Measurements from ENCODE around the gene CHRNA9.

CHRNA9 gene

DNA sequence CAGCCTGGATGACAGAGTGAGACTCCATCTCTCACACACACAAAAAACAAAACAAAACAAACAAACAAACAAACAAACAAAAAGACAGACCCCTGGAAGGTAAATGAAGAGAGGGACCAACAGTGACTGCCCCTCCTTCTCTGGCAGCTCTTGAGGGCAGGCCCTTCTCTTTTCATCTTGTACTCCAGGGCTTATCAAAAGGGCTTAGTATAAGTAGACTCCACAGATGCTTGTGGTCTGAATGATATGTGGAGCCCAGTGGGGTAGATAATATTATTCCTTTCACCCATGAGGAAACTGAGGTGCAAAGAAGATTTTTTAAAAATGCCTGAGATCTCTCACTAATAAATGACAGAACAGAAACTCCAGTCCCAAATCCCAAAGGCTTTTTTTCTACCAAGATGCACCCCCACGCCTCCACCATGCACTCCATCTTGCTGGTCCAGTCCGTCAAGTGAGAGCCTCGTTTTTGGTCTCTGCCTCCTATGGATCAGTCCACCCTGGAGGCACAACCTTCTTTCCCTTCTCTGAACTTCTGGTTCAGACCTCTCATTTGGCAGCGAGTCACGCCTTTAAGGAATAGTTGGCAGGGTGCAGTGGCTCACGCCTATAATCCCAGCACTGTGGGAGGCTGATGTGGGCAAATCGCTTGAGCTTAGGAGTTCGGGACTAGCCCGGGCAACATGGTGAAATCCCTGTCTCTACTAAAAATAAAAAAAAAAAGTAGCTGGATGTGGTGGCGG, 17.0 kb upstream of the CHRNA9 start:
- TF ChIP-seq, protein P1, sequence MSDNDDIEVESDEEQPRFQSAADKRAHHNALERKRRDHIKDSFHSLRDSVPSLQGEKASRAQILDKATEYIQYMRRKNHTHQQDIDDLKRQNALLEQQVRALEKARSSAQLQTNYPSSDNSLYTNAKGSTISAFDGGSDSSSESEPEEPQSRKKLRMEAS (IDR thresholded peaks at IDR 0.05): no peak
- no peak for TF ChIP-seq ZBTB7A (IDR thresholded peaks at IDR 0.05; ENCODE audit: low read depth)
- no peak for TF ChIP-seq FOXM1 (IDR thresholded peaks at IDR 0.05; ENCODE audit: borderline replicate concordance, low read depth)
- no peak for TF ChIP-seq EGR1 (IDR thresholded peaks at IDR 0.05)
- TF ChIP-seq TEAD4 (IDR thresholded peaks at IDR 0.05): no peak
- no peak for TF ChIP-seq CREB1 (IDR thresholded peaks at IDR 0.05; ENCODE audit: low read depth)
- TF ChIP-seq, protein P2, sequence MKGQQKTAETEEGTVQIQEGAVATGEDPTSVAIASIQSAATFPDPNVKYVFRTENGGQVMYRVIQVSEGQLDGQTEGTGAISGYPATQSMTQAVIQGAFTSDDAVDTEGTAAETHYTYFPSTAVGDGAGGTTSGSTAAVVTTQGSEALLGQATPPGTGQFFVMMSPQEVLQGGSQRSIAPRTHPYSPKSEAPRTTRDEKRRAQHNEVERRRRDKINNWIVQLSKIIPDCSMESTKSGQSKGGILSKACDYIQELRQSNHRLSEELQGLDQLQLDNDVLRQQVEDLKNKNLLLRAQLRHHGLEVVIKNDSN (IDR thresholded peaks at IDR 0.05): no peak

DNA sequence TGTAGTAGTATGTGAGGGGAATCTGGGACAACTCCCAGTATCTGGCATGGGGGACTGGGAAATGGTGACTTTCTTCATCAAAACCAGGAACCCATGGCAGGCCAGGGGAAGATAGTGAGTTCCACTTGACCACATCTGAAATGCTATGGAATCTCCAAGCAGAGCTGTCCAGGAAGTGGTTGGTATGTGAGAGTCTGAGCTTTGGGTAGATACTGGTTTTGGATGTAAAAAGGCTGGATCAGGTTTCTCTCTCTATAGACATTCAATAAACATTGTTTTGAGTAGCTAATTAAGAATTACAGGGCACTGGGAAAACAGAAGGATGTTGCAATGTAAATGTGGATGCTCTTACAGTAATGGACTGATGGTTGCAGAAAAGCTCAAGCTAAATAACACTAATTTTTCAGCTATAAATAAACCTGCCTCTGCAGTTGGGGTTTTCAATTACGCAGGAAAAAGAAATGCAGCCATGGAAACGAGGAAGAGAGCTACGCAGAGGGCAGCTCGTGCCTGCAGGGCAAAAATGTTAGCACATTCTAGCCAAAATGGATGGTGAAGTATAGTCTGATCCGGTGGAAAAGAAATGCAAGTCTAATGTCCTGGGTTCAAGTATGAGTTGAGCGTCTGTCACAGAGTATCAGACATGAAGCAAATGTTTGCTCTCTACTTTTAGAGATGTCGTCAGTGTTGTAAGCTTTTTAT, 13.4 kb upstream of the CHRNA9 start:
- 0 out of 2 replicates have a peak, but pooled peaks have one; percentile 11 for TF ChIP-seq TEAD4 (IDR thresholded peaks at IDR 0.05)
- no peak for TF ChIP-seq RAD21 (IDR thresholded peaks at IDR 0.05; ENCODE audit: low read depth)

DNA sequence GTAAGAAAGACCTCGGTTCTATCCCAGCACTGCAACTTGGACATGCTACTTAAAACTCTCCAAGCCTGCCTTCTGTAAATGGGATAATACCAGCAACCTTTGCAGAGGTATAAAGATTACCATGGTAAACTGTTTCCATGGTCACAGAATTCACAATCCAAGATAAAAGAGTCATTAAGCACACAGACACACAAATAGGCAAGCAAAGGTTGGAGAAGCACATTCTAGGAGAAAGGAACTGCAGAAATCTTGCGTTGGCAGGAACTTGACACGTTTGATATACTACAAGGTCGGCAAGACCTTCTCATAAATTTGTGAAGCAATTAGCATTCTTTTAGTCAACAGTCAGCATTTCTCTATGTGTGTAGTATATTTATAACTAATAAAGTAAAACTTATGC, 12.3 kb upstream of the CHRNA9 start:
- TF ChIP-seq EGR1 (IDR thresholded peaks at IDR 0.05) (no peak), TEAD4 (IDR thresholded peaks at IDR 0.05) (no peak)
- TF ChIP-seq, protein P2 (IDR thresholded peaks at IDR 0.05): no peak
- TF ChIP-seq, protein P3, sequence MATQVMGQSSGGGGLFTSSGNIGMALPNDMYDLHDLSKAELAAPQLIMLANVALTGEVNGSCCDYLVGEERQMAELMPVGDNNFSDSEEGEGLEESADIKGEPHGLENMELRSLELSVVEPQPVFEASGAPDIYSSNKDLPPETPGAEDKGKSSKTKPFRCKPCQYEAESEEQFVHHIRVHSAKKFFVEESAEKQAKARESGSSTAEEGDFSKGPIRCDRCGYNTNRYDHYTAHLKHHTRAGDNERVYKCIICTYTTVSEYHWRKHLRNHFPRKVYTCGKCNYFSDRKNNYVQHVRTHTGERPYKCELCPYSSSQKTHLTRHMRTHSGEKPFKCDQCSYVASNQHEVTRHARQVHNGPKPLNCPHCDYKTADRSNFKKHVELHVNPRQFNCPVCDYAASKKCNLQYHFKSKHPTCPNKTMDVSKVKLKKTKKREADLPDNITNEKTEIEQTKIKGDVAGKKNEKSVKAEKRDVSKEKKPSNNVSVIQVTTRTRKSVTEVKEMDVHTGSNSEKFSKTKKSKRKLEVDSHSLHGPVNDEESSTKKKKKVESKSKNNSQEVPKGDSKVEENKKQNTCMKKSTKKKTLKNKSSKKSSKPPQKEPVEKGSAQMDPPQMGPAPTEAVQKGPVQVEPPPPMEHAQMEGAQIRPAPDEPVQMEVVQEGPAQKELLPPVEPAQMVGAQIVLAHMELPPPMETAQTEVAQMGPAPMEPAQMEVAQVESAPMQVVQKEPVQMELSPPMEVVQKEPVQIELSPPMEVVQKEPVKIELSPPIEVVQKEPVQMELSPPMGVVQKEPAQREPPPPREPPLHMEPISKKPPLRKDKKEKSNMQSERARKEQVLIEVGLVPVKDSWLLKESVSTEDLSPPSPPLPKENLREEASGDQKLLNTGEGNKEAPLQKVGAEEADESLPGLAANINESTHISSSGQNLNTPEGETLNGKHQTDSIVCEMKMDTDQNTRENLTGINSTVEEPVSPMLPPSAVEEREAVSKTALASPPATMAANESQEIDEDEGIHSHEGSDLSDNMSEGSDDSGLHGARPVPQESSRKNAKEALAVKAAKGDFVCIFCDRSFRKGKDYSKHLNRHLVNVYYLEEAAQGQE (IDR thresholded peaks at IDR 0.05; ENCODE audit: low read depth): no peak

DNA sequence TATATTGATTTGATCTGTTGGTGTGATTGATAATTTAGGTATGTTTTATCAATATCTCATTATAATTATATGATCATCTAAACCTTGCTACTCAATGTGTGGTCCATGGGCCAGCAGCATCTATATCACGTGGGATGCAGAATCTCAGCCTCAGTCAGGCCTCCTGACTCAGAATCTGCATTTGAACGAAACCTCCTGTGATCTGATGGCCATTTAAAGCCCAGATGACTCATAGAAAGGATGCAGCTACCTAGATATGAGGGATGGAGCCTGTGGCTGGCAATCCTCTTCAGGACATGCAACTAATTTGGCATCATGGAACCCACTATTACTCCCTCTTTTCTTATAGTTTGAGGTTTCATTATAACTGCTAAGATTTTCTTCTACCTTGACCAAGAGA, 11.3 kb upstream of the CHRNA9 start:
- TF ChIP-seq EGR1 (IDR thresholded peaks at IDR 0.05): no peak
- no peak for TF ChIP-seq TAF1 (IDR thresholded peaks at IDR 0.05; ENCODE audit: low read depth)
- TF ChIP-seq ZBTB7A (IDR thresholded peaks at IDR 0.05; ENCODE audit: low read depth): no peak
- TF ChIP-seq TCF12 (IDR thresholded peaks at IDR 0.05; ENCODE audit: low read depth): no peak
- TF ChIP-seq CREB1 (IDR thresholded peaks at IDR 0.05; ENCODE audit: low read depth): no peak
- TF ChIP-seq NFIC (IDR thresholded peaks at IDR 0.05): no peak
- TF ChIP-seq, protein P3 (IDR thresholded peaks at IDR 0.05; ENCODE audit: low read depth): no peak
- no peak for TF ChIP-seq RAD21 (IDR thresholded peaks at IDR 0.05; ENCODE audit: low read depth)
- TF ChIP-seq YY1 (IDR thresholded peaks at IDR 0.05; ENCODE audit: low read depth): no peak
- TF ChIP-seq FOXM1 (IDR thresholded peaks at IDR 0.05; ENCODE audit: borderline replicate concordance, low read depth): no peak
- no peak for TF ChIP-seq CEBPB (IDR thresholded peaks at IDR 0.05)
- no peak for TF ChIP-seq EP300 (IDR thresholded peaks at IDR 0.05; ENCODE audit: borderline replicate concordance)
- TF ChIP-seq, protein P2 (IDR thresholded peaks at IDR 0.05): no peak
- TF ChIP-seq TEAD4 (IDR thresholded peaks at IDR 0.05): no peak
- TF ChIP-seq, protein P1 (IDR thresholded peaks at IDR 0.05): no peak

DNA sequence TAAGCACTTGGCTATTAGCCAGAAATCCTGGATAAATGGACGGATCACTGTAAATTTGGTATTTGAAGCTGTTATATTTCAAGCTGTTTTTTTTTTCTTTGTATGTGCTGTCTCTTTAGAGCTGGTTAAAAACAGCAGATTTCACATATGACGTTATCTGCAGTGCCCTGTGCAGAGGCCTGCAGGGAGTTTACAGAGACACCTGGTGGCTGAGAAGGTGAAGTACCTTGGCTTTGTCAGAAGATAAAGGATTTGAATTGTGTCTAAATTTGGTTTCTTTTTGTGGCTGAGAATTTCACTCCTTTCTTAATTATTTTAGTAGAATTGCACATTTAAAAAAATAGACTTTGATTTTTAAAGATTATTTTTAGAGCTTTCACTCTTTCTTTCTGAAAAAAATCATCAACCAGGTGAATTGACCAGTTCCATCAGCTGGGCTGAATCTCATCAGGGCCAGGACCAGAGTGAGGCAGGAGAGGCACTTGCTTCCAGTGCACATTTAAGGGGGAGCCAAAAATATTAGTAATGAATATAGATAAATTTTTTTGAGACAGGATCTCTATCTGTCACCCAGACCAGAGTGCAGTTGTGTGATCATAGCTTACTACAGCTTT, 9.6 kb upstream of the CHRNA9 start:
- TF ChIP-seq ZBTB7A (IDR thresholded peaks at IDR 0.05; ENCODE audit: low read depth): no peak
- TF ChIP-seq RAD21 (IDR thresholded peaks at IDR 0.05; ENCODE audit: low read depth): peak; percentile 75

DNA sequence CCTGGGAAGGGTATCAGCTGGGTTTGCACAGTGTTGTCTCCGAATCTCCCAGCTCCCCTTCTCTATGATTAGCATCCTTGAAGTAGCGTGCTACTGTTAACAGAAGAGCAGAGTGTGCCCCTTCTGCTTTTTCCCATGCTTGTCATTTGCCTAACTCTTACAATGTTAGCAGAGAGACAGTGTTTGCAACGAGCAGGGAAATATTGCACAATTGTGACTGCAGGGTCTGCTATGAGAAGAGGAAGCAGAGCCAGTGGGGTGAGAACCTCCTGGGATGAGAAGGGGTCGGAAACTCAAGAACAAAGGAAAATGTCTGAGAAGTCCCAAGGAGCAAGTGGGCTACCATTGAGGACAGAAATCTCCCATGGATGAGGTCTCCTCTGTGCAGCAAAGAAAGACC, 7.8 kb upstream of the CHRNA9 start:
- TF ChIP-seq RAD21 (IDR thresholded peaks at IDR 0.05; ENCODE audit: low read depth) (no peak), ZBTB7A (IDR thresholded peaks at IDR 0.05; ENCODE audit: low read depth) (no peak), FOXM1 (IDR thresholded peaks at IDR 0.05; ENCODE audit: borderline replicate concordance, low read depth) (no peak), CEBPB (IDR thresholded peaks at IDR 0.05) (no peak), EGR1 (IDR thresholded peaks at IDR 0.05) (no peak), TCF12 (IDR thresholded peaks at IDR 0.05; ENCODE audit: low read depth) (no peak), TAF1 (IDR thresholded peaks at IDR 0.05; ENCODE audit: low read depth) (no peak), CREB1 (IDR thresholded peaks at IDR 0.05; ENCODE audit: low read depth) (no peak), YY1 (IDR thresholded peaks at IDR 0.05; ENCODE audit: low read depth) (no peak), EP300 (IDR thresholded peaks at IDR 0.05; ENCODE audit: borderline replicate concordance) (no peak), TEAD4 (IDR thresholded peaks at IDR 0.05) (no peak)
- TF ChIP-seq, protein P2 (IDR thresholded peaks at IDR 0.05): no peak
- TF ChIP-seq, protein P1 (IDR thresholded peaks at IDR 0.05): no peak
- TF ChIP-seq, protein P3 (IDR thresholded peaks at IDR 0.05; ENCODE audit: low read depth): no peak

Data from Ishikawa (cell line).